ENCODE measurements around the gene NAV2.

Gene NAV2

DNA sequence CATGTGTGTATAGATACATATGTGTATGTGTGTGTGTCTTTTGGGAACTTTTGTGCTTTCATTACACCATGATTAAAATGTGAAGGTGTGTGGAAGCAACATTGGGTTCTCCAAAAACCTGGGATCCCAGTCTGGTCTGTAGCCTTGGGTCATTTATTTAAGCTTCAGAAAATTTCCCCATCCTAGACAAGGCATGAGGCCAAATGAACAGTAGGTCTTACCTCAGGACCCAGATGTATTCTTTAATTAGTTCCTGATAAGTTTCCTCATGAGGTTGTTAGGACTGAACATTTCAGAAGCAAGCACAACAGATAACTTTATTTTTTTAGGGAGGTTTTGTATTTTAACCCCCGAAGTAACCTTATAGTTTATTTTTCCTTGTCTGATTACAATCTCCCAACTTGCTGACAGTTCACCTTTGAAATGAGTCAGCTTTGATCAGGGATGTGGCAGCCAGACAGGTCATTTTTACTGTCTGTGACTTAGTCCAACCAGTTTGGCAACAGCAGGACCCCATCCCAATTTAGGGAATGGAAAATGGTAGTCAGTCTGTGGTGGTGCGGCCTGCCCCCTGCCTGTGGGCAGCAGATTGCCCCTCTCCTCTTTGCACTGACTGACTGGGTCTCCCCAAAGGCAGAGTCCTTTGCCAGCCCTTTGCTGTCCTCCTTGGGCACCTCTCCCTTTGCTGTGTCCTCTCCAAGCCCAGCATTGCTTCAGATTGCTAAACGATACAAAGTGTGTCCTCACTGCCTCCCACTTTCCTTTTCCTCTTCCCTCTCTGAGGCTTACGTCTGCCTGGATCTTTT, 88.3 kb downstream of the NAV2 start:
- H3K4me3 ChIP-seq (ENCODE audit: low read depth, low read length), result no peak overlapping the region
- no peak for TF ChIP-seq CTCF (IDR thresholded peaks at IDR 0.05; ENCODE audit: insufficient read depth, low read depth, low read length, missing control alignments)
- DNase-seq (ENCODE audit: low read depth), result no peak

- no peak for DNase-seq (ENCODE audit: low read depth)
- TF ChIP-seq CTCF (IDR thresholded peaks at IDR 0.05; ENCODE audit: insufficient read depth, low read depth, low read length, missing control alignments), result no peak
- H3K4me3 ChIP-seq (ENCODE audit: low read depth, low read length), result no peak overlapping the region
Measured at GRCh38 chr11:19802773-19803293, 90.2 kb downstream of the NAV2 start.

- no peak overlapping the region for H3K4me3 ChIP-seq (ENCODE audit: low read depth, low read length)
- no peak for DNase-seq (ENCODE audit: low read depth)
- TF ChIP-seq CTCF (IDR thresholded peaks at IDR 0.05; ENCODE audit: insufficient read depth, low read depth, low read length, missing control alignments), result no peak
Measured at GRCh38 chr11:19803506-19803998, 90.9 kb downstream of the NAV2 start.

GRCh38 chr11:19805376-19805775, 92.7 kb downstream of the NAV2 start:
- H3K4me3 ChIP-seq (ENCODE audit: low read depth, low read length), result no peak overlapping the region
- DNase-seq (ENCODE audit: low read depth), result no peak
- no peak for TF ChIP-seq CTCF (IDR thresholded peaks at IDR 0.05; ENCODE audit: insufficient read depth, low read depth, low read length, missing control alignments)

- DNase-seq (ENCODE audit: low read depth), result no peak
- no peak for TF ChIP-seq CTCF (IDR thresholded peaks at IDR 0.05; ENCODE audit: insufficient read depth, low read depth, low read length, missing control alignments)
- no peak overlapping the region for H3K4me3 ChIP-seq (ENCODE audit: low read depth, low read length)
Measured at GRCh38 chr11:19805827-19806226, 93.2 kb downstream of the NAV2 start.

DNA sequence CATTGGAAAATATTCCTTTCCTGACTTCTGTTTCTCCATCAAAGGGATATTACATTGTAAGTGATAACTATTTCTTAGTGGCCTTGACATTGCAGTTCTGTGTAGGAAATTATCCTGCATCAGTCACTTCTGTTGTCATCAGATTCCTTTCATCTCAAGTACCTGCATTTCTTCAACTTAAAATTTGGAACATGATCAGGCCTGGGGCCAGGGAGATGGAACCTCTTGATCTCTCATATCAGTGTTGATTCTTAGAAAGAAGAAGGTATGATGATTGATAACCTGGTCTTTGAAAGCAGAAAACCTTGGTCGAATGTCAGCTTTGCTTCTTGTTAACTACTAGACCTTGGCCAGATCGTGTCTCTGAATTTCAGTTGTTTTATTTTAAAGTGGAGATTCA, 93.6 kb downstream of the NAV2 start:
- TF ChIP-seq CTCF (IDR thresholded peaks at IDR 0.05; ENCODE audit: insufficient read depth, low read depth, low read length, missing control alignments), result no peak
- no peak overlapping the region for H3K4me3 ChIP-seq (ENCODE audit: low read depth, low read length)
- DNase-seq (ENCODE audit: low read depth), result no peak
